ENCODE results near the gene CUEDC1. TPM values are rescaled to one million over a fixed set of nuclear protein-coding genes. Genes with fewer than 3 reads are reported as not detected.

Gene CUEDC1
- total and polyA plus RNA-seq, 9 of the 15 experiments (the other 6 are each of a cell fraction or from before 2014, with no cell fraction given) = 0.20 to 4.1 (median 1.6) TPM; not detected in 1

GRCh38 chr17:57919918-57920317 lies 35.3 kb downstream of the CUEDC1 start (continued):
- TF ChIP-seq ZNF318 (IDR thresholded peaks at IDR 0.05; ENCODE audit: borderline replicate concordance in 1 of 2, low read depth in 1 of 2) = no peak
- no peak for TF ChIP-seq FOXA1 (IDR thresholded peaks at IDR 0.05; ENCODE audit: borderline replicate concordance)
- no peak for TF ChIP-seq ZBTB1 (CRISPR knock-in tag; IDR thresholded peaks at IDR 0.05; ENCODE audit: borderline replicate concordance, low read depth)
- TF ChIP-seq PHF8 (IDR thresholded peaks at IDR 0.05; ENCODE audit: borderline replicate concordance, low read length) = no peak
- no peak for TF ChIP-seq SNRNP70 (optimal IDR thresholded peaks at IDR 0.05; ENCODE audit: low read depth, low read length)
- TF ChIP-seq SP1 (CRISPR knock-in tag; IDR thresholded peaks at IDR 0.05) = no peak
- no peak for TF ChIP-seq SNIP1 (IDR thresholded peaks at IDR 0.05; ENCODE audit: low read depth)
- TF ChIP-seq ERF (CRISPR knock-in tag; IDR thresholded peaks at IDR 0.05) = no peak
- no peak for TF ChIP-seq NFRKB (IDR thresholded peaks at IDR 0.05; ENCODE audit: low read depth)
- TF ChIP-seq TRIM28 (IDR thresholded peaks at IDR 0.05) = no peak
- no peak for TF ChIP-seq FOXM1 (IDR thresholded peaks at IDR 0.05; ENCODE audit: low read depth)
- no peak for TF ChIP-seq FOXM1 (CRISPR knock-in tag; IDR thresholded peaks at IDR 0.05; ENCODE audit: low read depth)
